T-helper 1 cell treated with Interleukin-12 subunit alpha and Interleukin-12 subunit beta and Interleukin-4 antibody, amounts not matched to agents 30 μg/mL and 1 μg/mL, for 36 hours (primary cell): ENCODE measurements around the gene ENO3.

ENCODE experiments used
- H3K27ac Mint-ChIP-seq: one replicate; pipeline ENCODE4 v1.8.0; 2021; ENCODE audit warnings: mild to moderate bottlenecking, mixed read lengths
- H3K27me3 Mint-ChIP-seq: one replicate; pipeline ENCODE4 v1.8.0; 2021; ENCODE audit warnings: low read depth, mixed read lengths
- H3K36me3 Mint-ChIP-seq: one replicate; pipeline ENCODE4 v1.8.0; 2021; ENCODE audit warnings: low read depth, mixed read lengths
- H3K4me1 Mint-ChIP-seq: one replicate; pipeline ENCODE4 v1.8.0; 2021; ENCODE audit warnings: low read depth, mixed read lengths
- H3K4me3 Mint-ChIP-seq: one replicate; pipeline ENCODE4 v1.8.0; 2021; ENCODE audit warnings: mild to moderate bottlenecking, moderate library complexity, mixed read lengths
- H3K9me3 Mint-ChIP-seq: one replicate; pipeline ENCODE4 v1.8.0; 2021; ENCODE audit warnings: mixed read lengths

Gene ENO3

GRCh38 chr17:4928881-4929280, 22.0 kb upstream of the ENO3 start:
- peaks cover 15% of the 10 kb centered on the region for H3K4me1 Mint-ChIP-seq
- no peak overlapping the region for H3K4me3 Mint-ChIP-seq
- peaks cover 41% of the 10 kb centered on the region for H3K36me3 Mint-ChIP-seq
- H3K27me3 Mint-ChIP-seq, result no peaks in the 10 kb centered on the region
- no peaks in the 10 kb centered on the region for H3K9me3 Mint-ChIP-seq
- H3K27ac Mint-ChIP-seq, result no peak overlapping the region

- H3K9me3 Mint-ChIP-seq, result no peaks in the 10 kb centered on the region
- no peaks in the 10 kb centered on the region for H3K27me3 Mint-ChIP-seq
- H3K36me3 Mint-ChIP-seq, result peaks cover 46% of the 10 kb centered on the region
- peak within 1 kb of the TSS; percentile 41 for H3K27ac Mint-ChIP-seq
- H3K4me1 Mint-ChIP-seq, result peaks cover 24% of the 10 kb centered on the region
- H3K4me3 Mint-ChIP-seq, result no peak within 1 kb of the TSS
Measured at GRCh38 chr17:4931963-4932362, 19.0 kb upstream of the ENO3 start, which contains the start of gene GP1BA. GP1BA (plus strand) TSS chr17:4932277; CDS start chr17:4932605, 328 bp downstream.

- no peak overlapping the region for H3K27ac Mint-ChIP-seq
- peaks cover 24% of the 10 kb centered on the region for H3K4me1 Mint-ChIP-seq
- no peak overlapping the region for H3K4me3 Mint-ChIP-seq
- H3K27me3 Mint-ChIP-seq, result no peaks in the 10 kb centered on the region
- no peaks in the 10 kb centered on the region for H3K9me3 Mint-ChIP-seq
- H3K36me3 Mint-ChIP-seq, result peaks cover 47% of the 10 kb centered on the region
Measured at GRCh38 chr17:4932756-4933155, 18.2 kb upstream of the ENO3 start.

- H3K36me3 Mint-ChIP-seq, result peaks cover 49% of the 10 kb centered on the region
- no peak overlapping the region for H3K4me3 Mint-ChIP-seq
- H3K9me3 Mint-ChIP-seq, result no peaks in the 10 kb centered on the region
Measured at GRCh38 chr17:4933646-4934045, 17.3 kb upstream of the ENO3 start.

GRCh38 chr17:4934173-4934979, 16.5 kb upstream of the ENO3 start:
- H3K9me3 Mint-ChIP-seq, result no peaks in the 10 kb centered on the region
- H3K4me1 Mint-ChIP-seq, result peaks cover 33% of the 10 kb centered on the region
- no peak overlapping the region for H3K4me3 Mint-ChIP-seq
- no peaks in the 10 kb centered on the region for H3K27me3 Mint-ChIP-seq
- H3K27ac Mint-ChIP-seq, result peak overlapping the region; percentile 60
- H3K36me3 Mint-ChIP-seq, result peaks cover 45% of the 10 kb centered on the region

More at GRCh38 chr17:4933646-4934045, 17.3 kb upstream of the ENO3 start:
- Mint-ChIP-seq H3K4me1 (peaks cover 30% of the 10 kb centered on the region), H3K27ac (peak overlapping the region; percentile 60), H3K27me3 (no peaks in the 10 kb centered on the region)

GRCh38 chr17:4935650-4936049, 15.3 kb upstream of the ENO3 start:
- Mint-ChIP-seq H3K27ac (no peak overlapping the region), H3K4me3 (no peak overlapping the region), H3K9me3 (no peaks in the 10 kb centered on the region), H3K27me3 (no peaks in the 10 kb centered on the region), H3K36me3 (peaks cover 42% of the 10 kb centered on the region), H3K4me1 (peaks cover 33% of the 10 kb centered on the region)

GRCh38 chr17:4936436-4936835, 14.5 kb upstream of the ENO3 start:
- Mint-ChIP-seq H3K4me1 (peaks cover 35% of the 10 kb centered on the region), H3K27me3 (no peaks in the 10 kb centered on the region), H3K4me3 (no peak overlapping the region), H3K9me3 (no peaks in the 10 kb centered on the region), H3K27ac (no peak overlapping the region), H3K36me3 (peaks cover 41% of the 10 kb centered on the region)

- Mint-ChIP-seq H3K27me3 (no peaks in the 10 kb centered on the region), H3K4me3 (no peak overlapping the region), H3K36me3 (peaks cover 47% of the 10 kb centered on the region), H3K4me1 (peaks cover 40% of the 10 kb centered on the region), H3K9me3 (no peaks in the 10 kb centered on the region), H3K27ac (no peak overlapping the region)
Measured at GRCh38 chr17:4937553-4937952, 13.4 kb upstream of the ENO3 start.

GRCh38 chr17:4938069-4938491, 12.8 kb upstream of the ENO3 start:
- Mint-ChIP-seq H3K9me3 (no peaks in the 10 kb centered on the region), H3K27ac (peak overlapping the region; percentile 60), H3K4me1 (peaks cover 44% of the 10 kb centered on the region), H3K4me3 (peak overlapping the region; percentile 90), H3K27me3 (no peaks in the 10 kb centered on the region), H3K36me3 (peaks cover 51% of the 10 kb centered on the region)

GRCh38 chr17:4938688-4939545, 12.0 kb upstream of the ENO3 start:
- Mint-ChIP-seq H3K27ac (peak overlapping the region; percentile 71), H3K36me3 (peaks cover 53% of the 10 kb centered on the region), H3K27me3 (no peaks in the 10 kb centered on the region), H3K4me1 (peaks cover 43% of the 10 kb centered on the region), H3K4me3 (peak overlapping the region; percentile 90), H3K9me3 (no peaks in the 10 kb centered on the region)

- peak overlapping the region; percentile 71 for H3K27ac Mint-ChIP-seq
- peak overlapping the region; percentile 90 for H3K4me3 Mint-ChIP-seq
- peaks cover 57% of the 10 kb centered on the region for H3K36me3 Mint-ChIP-seq
- no peaks in the 10 kb centered on the region for H3K27me3 Mint-ChIP-seq
- H3K4me1 Mint-ChIP-seq, result peaks cover 43% of the 10 kb centered on the region
- no peaks in the 10 kb centered on the region for H3K9me3 Mint-ChIP-seq
Measured at GRCh38 chr17:4939546-4939795, 11.4 kb upstream of the ENO3 start.

GRCh38 chr17:4939796-4940554, 10.9 kb upstream of the ENO3 start, which contains the start of the genes RNF167 and SLC25A11:
RNF167 (plus strand) TSS chr17:4940268; CDS start chr17:4940910, 642 bp downstream.
SLC25A11 (minus strand) TSS chr17:4940046; CDS start chr17:4939910, 136 bp downstream.
- Mint-ChIP-seq H3K9me3 (no peaks in the 10 kb centered on the region), H3K27me3 (no peaks in the 10 kb centered on the region), H3K4me3 (peak within 1 kb of the TSS; percentile 90), H3K4me1 (peaks cover 45% of the 10 kb centered on the region), H3K27ac (peak within 1 kb of the TSS; percentile 93), H3K36me3 (peaks cover 62% of the 10 kb centered on the region)

- H3K9me3 Mint-ChIP-seq, result no peaks in the 10 kb centered on the region
- peak overlapping the region; percentile 93 for H3K27ac Mint-ChIP-seq
- peak overlapping the region; percentile 90 for H3K4me3 Mint-ChIP-seq
- no peaks in the 10 kb centered on the region for H3K27me3 Mint-ChIP-seq
- peaks cover 53% of the 10 kb centered on the region for H3K4me1 Mint-ChIP-seq
- H3K36me3 Mint-ChIP-seq, result peaks cover 68% of the 10 kb centered on the region
Measured at GRCh38 chr17:4940555-4941318, 10.2 kb upstream of the ENO3 start.

GRCh38 chr17:4941319-4941610, 9.7 kb upstream of the ENO3 start:
- Mint-ChIP-seq H3K27me3 (no peaks in the 10 kb centered on the region), H3K9me3 (no peaks in the 10 kb centered on the region), H3K36me3 (peaks cover 69% of the 10 kb centered on the region), H3K4me3 (peak overlapping the region; percentile 90), H3K27ac (peak overlapping the region; percentile 93), H3K4me1 (peaks cover 50% of the 10 kb centered on the region)
